Measurements from ENCODE around the gene MAPKAPK2. TPM values are rescaled to one million over a fixed set of nuclear protein-coding genes. Genes with fewer than 3 reads are reported as not detected.

The MAPKAPK2 gene
- total RNA-seq, 1 experiment from 2014 or later = 96.2 TPM

- H3K9me3 Mint-ChIP-seq (ENCODE audit: low read depth, unreplicated experiment) = no peaks in the 10 kb centered on the region
- peaks cover 69% of the 10 kb centered on the region for H3K27me3 Mint-ChIP-seq (ENCODE audit: unreplicated experiment)
- TF ChIP-seq CTCF (IDR thresholded peaks at IDR 0.05; ENCODE audit: unreplicated experiment) = no peak
- no peak overlapping the region for H3K27ac Mint-ChIP-seq (ENCODE audit: unreplicated experiment)
- BruUV-seq (replicated peaks) = no TSS peak
- H3K4me3 Mint-ChIP-seq (ENCODE audit: low read depth, unreplicated experiment) = no peak overlapping the region
- CTCF ChIA-PET = interaction anchor here (1.0 to 3.0 kb wide), 13 partner anchors 8 to 185 kb away, joined by 3 to 47 read pairs (median 5); partner anchors contain the start of gene DYRK3
- no peaks in the 10 kb centered on the region for H3K4me1 Mint-ChIP-seq (ENCODE audit: low read depth, unreplicated experiment)
- H3K36me3 Mint-ChIP-seq (ENCODE audit: insufficient read depth, unreplicated experiment) = no peaks in the 10 kb centered on the region
- intact Hi-C loops (cut with micrococcal nuclease; ENCODE audit: unreplicated experiment) = loop anchor here (1.0 to 5.0 kb wide), 3 partner anchors 30 to 187 kb away; no protein-coding TSS in a partner anchor
- no peak for DNase-seq
These were observed 20.0 kb upstream of the MAPKAPK2 start for GRCh38 chr1:206664740-206665139.

GRCh38 chr1:206666031-206666561, 18.6 kb upstream of the MAPKAPK2 start:
- BruUV-seq (replicated peaks) = no TSS peak
- CTCF ChIA-PET = interaction anchor here (0.7 to 1.2 kb wide), 4 partner anchors 23 to 1081 kb away, joined by 3 to 7 read pairs (median 6); no protein-coding TSS in a partner anchor
- DNase-seq = no peak
- intact Hi-C loops (cut with micrococcal nuclease; ENCODE audit: unreplicated experiment) = no loop called here
- no peak for TF ChIP-seq CTCF (IDR thresholded peaks at IDR 0.05; ENCODE audit: unreplicated experiment)
- Mint-ChIP-seq H3K36me3 (ENCODE audit: insufficient read depth, unreplicated experiment) (no peaks in the 10 kb centered on the region), H3K27ac (ENCODE audit: unreplicated experiment) (no peak overlapping the region), H3K9me3 (ENCODE audit: low read depth, unreplicated experiment) (no peaks in the 10 kb centered on the region), H3K4me3 (ENCODE audit: low read depth, unreplicated experiment) (no peak overlapping the region), H3K27me3 (ENCODE audit: unreplicated experiment) (peaks cover 56% of the 10 kb centered on the region), H3K4me1 (ENCODE audit: low read depth, unreplicated experiment) (no peaks in the 10 kb centered on the region)

GRCh38 chr1:206666954-206667665, 17.6 kb upstream of the MAPKAPK2 start:
- no peak for DNase-seq
- Mint-ChIP-seq H3K27me3 (ENCODE audit: unreplicated experiment) (peaks cover 45% of the 10 kb centered on the region), H3K36me3 (ENCODE audit: insufficient read depth, unreplicated experiment) (no peaks in the 10 kb centered on the region), H3K27ac (ENCODE audit: unreplicated experiment) (no peak overlapping the region), H3K9me3 (ENCODE audit: low read depth, unreplicated experiment) (no peaks in the 10 kb centered on the region), H3K4me3 (ENCODE audit: low read depth, unreplicated experiment) (no peak overlapping the region), H3K4me1 (ENCODE audit: low read depth, unreplicated experiment) (no peaks in the 10 kb centered on the region)
- intact Hi-C loops (cut with micrococcal nuclease; ENCODE audit: unreplicated experiment) = no loop called here
- CTCF ChIA-PET = interaction anchor here (0.6 to 1.6 kb wide), 4 partner anchors 12 to 833 kb away, joined by 4 to 7 read pairs (median 6); no protein-coding TSS in a partner anchor
- TF ChIP-seq CTCF (IDR thresholded peaks at IDR 0.05; ENCODE audit: unreplicated experiment) = no peak
- no TSS peak for BruUV-seq (replicated peaks)

- Mint-ChIP-seq H3K9me3 (ENCODE audit: low read depth, unreplicated experiment) (no peaks in the 10 kb centered on the region), H3K36me3 (ENCODE audit: insufficient read depth, unreplicated experiment) (no peaks in the 10 kb centered on the region), H3K4me1 (ENCODE audit: low read depth, unreplicated experiment) (no peaks in the 10 kb centered on the region), H3K27ac (ENCODE audit: unreplicated experiment) (no peak overlapping the region), H3K4me3 (ENCODE audit: low read depth, unreplicated experiment) (no peak overlapping the region), H3K27me3 (ENCODE audit: unreplicated experiment) (peaks cover 33% of the 10 kb centered on the region)
- intact Hi-C loops (cut with micrococcal nuclease; ENCODE audit: unreplicated experiment) = no loop called here
- BruUV-seq (replicated peaks) = no TSS peak
- CTCF ChIA-PET = interaction anchor here (0.8 to 1.6 kb wide), 2 partner anchors 13 to 81 kb away, joined by 3 to 4 read pairs; no protein-coding TSS in a partner anchor
- no peak for DNase-seq
- TF ChIP-seq CTCF (IDR thresholded peaks at IDR 0.05; ENCODE audit: unreplicated experiment) = no peak
These were observed 16.4 kb upstream of the MAPKAPK2 start for GRCh38 chr1:206668351-206668750.

Data from Calu3 (cell line).